Daoy (cell line): ENCODE results near the gene RAPGEF4. TPM values are rescaled to one million over a fixed set of nuclear protein-coding genes. Genes with fewer than 3 reads are reported as not detected.
A peak's percentile ranks its signal among the peaks of the same experiment; 100 is the strongest.

Experiments
- DNase-seq: peaks from one replicate; pipeline ENCODE4 v3.0.0-alpha.2; 2015; ENCODE audit warnings: low read depth
- total RNA-seq: library from RNA; depleted of rRNA; stranded (reverse); fragments of >200 nt; shearing (Covaris generic); gene quantifications from 2 replicates; pipeline ENCODE4 v1.2.3, GENCODE V29; 2014

RAPGEF4 gene
- total RNA-seq, 1 experiment from 2014 or later, result 0.51 TPM

DNA sequence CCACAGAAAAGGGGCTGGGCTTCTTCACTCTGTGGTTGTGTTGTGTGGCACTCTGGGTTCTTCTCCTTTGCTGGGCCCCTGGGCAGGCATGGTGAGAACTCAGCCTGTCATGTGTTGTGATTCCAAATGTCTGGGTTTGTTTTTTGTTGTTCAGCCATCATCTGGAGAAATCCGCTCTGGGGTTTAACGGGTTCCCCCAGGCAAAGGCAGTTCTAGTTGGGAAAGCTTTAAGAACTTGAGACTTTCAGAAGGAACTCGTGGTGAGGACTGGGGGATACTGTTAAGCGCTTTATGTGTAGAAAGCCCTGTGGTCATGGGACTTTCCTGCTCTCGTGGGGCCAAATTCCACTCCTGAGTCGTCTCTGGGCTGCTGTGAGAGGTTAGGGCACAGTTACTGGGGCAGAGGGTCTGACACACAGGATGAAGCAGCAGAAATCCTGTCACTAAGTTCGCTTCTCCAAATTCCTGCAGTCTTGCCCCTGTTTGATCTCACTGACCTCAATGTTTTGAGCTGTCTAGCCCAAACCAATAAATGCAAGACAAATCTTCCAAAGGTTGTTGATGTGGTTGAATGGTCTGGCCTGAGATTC lies 87.7 kb downstream of the RAPGEF4 start:
- DNase-seq, result no peak

DNA sequence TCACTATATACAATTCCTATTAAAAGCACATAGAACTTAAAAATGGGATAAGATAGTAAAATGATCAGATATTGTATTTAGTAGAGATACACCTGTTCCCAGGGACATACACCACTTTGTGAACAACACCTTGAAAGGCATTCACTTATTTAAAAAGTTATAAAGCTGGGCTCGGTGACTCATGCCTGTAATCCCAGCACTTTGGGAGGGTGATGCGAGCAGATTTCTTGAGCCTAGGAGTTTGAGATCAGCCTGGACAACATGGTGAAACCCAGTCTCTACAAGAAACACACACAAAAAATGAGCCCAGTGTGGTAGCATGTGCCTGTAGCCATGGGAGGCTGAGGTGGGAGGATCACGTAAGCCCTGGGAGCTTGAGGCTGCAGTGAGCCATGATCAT lies 90.9 kb downstream of the RAPGEF4 start:
- no peak for DNase-seq

DNA sequence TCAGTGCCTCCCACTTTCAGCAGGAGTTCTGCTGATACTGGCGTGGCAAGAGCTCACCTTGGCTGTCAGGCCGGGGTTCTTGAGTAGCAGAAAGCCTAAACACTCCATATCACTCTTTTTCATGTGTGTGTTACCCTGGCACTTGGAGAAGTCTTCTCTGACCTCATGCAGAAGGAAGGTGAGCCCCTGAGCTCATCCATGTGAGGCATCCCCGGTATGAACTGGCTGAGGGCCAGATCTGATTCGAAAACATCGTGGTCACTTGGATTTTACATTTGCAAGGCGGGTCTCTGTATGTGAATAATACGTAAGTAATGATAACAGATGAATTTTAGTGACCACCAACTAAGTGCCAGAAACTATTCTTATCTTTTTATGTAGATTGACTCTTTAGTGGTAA lies 93.6 kb downstream of the RAPGEF4 start:
- peak; percentile 78 for DNase-seq

DNA sequence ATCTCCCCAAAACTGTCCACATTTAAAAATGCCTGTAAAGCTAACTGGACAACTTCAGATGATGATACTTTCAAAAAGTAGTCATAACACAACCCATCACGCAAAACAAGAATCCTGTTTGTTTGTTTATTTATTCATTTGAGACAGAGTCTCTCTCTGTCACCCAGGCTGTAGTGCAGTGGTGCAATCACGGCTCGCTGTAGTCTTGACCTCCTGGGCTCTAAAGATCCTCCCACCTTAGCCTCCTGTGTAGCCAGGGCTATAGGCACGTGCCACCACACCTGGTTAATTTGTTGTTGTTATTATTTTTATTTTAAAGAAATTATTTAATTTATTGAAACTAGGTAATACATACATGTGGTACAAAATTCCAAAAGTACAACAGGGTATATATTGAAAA lies 94.8 kb downstream of the RAPGEF4 start:
- DNase-seq, result no peak

DNA sequence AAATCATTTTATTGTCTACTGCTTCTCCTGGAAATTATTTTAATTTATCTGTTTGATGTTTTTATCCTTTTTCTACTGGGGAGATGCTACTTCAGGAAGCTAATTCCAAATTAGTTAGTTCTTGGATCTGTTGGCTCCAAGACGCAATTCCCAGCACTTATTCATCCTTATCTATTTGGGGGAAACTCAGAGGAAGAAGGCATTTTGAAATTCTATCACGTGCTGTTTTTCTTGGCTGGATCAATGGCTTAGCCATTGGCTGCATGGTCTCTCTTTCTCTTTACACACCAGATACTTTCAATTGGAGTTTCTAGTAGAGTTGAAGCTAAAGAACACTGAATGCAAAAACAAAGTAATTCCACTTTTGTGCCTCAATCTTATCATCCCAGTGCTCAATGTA lies 98.3 kb downstream of the RAPGEF4 start:
- DNase-seq, result no peak

DNA sequence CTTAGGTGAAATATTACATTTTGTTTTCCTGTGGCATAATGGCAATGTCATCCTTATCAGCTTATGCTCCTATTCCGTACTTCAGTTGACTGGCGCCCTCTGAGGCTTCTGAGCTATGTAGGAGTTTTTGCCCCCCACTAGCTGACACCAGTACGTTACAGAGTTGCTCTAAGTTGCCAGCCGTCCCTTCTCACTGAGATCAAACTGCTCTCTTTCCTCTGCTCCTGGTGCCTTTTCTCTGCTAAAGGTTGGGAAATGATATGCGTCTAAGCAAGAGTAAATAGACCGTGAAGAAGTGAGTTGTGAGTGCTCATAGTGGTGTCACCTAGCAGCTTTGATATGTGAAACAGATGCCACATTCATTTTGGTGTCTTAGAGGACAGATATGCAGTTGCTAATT lies 99.2 kb downstream of the RAPGEF4 start:
- DNase-seq, result no peak

DNA sequence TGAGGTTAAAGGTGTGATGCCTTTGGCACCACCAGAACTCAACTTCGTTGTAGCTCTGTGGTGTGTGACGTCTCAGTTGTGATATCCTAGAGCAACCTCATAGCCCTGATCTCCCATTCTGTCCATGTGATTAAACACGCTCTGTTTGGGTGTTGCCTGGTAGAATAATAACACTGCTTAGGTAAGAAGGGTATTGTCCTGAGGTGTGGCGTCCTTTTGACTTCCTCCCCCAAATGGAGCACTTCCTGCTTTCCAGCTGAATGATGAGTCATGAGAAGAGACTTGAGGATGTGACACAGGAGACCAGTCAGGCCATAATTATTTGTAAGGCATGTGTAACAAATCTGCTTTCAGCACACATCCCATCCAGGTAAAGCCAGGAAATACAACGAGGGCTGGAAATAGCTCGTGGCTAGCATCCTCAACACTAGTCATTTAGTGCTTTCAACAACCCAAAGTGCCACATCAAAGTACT lies 100.7 kb downstream of the RAPGEF4 start:
- peak; percentile 82 for DNase-seq

DNA sequence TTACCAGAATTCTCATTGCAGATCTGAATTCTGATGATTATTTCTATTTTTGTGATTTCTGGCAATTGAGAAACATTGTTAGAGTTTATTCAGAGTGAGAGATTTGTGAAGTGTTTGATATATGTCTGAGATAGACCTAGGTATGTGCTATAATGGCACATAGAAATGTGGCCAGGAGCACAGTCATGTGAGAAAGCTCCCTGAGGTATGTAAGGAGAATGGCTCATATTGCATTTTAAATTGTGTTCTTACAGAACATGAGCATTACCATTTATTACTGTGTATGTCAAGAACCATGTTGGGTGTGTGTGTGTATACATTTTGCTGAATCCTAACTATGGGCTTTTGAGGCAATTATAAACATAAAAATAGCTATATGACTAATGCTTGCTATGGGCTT lies 101.2 kb downstream of the RAPGEF4 start:
- DNase-seq, result no peak

DNA sequence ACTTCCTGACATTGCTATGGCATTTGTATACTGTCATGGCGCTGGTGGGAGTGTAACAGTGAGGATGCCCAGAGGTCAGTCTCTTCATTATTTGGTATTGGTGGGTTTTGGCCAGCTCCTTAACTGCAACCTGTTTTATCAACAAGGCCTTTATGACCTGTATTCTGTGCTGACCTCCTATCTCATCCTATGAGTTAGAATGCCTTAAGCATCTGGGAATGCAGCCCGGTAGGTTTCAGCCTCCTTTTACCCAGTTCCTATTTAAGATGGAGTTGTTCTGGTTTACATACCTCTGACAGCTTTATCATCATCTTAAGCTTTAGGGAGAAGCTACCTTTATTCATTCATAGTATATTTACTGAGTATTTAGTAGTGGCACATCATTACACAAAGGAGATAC lies 103.8 kb downstream of the RAPGEF4 start:
- DNase-seq, result no peak

DNA sequence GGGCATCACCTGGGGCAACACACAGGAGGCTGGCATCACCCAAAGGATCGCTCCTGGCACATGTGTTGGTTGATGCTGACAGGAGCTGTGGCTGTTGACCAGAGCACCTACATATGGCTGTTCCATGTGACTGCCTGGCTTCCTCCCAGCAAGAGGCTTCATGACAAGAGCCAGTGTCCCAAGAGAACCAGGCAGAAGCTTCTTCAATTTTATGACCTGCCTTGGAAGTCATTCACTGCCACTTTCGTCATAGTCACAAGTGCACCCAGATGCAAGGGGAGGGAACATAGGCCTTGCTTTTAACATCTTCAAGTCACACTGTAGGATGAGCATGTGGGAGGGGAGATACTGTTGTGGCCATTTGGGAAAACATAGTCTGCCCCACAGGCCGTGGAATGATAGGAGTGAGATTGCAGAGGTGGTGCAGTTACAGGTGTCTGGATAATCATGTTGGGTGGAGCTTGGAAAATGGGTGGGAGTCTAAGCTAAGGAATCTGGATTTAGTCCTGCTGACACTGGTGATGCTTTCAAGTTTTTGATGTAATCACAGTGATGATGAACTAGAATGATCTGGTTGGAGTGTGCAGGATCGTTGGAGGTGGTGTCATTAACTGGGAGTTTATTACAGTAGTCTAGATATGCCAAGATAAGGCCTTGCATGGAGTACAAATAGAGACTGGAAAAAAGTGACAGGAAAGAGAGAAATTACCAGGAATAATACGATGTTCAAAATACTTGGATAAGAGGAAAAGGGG lies 107.0 kb downstream of the RAPGEF4 start:
- DNase-seq, result no peak

DNA sequence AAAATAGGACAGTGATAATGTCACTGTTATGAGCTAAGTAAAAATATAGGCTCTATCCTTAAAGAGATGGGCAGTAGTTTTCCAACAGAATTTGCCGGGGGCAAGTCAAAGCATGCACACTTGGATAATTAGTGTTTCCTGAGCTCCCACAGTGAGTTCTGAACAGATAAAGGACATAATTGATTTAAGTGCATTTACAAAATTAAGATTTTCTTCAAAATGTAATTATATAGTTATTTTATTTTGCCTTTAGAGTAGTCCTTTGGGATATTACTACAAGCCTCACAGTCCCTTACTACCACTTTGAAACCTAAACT lies 107.6 kb downstream of the RAPGEF4 start:
- no peak for DNase-seq

DNA sequence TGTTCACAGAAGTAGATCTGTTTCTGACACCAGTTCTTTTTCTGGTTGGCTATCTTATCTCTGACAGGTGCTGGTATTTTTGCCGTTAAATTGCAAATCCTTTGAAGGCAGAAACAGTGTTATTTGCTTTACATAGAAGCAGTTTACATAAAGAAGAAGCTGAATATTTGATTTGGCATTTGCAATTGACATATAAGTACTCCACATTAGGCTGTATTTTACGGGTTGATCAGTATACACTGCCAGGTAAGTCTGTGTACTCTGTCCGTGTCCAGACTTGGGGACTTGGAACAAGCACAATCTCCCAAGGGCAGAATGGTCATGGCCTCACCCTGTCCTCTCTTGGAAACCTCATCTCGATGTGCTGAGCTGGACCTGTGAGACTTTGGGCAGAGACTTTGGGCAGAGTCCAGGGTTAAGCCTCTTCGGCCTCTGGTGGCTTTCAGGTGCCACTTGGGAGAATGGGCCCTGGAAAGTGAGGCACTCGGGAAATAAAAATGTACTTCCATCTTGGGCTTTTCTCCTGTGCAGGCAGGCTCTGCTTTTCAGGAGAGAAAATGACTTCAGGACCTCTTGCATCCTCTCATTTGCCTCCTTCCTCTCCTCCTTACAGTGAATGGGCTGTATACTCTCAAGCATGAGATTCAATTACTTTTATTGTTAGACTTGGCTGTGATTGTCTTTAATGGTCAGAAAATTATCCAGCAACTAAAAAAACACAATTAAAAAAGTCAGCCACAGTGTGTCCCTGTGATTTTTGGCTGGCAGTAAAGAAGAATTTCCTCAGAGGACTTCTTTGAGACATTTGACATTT lies 108.5 kb downstream of the RAPGEF4 start:
- no peak for DNase-seq

DNA sequence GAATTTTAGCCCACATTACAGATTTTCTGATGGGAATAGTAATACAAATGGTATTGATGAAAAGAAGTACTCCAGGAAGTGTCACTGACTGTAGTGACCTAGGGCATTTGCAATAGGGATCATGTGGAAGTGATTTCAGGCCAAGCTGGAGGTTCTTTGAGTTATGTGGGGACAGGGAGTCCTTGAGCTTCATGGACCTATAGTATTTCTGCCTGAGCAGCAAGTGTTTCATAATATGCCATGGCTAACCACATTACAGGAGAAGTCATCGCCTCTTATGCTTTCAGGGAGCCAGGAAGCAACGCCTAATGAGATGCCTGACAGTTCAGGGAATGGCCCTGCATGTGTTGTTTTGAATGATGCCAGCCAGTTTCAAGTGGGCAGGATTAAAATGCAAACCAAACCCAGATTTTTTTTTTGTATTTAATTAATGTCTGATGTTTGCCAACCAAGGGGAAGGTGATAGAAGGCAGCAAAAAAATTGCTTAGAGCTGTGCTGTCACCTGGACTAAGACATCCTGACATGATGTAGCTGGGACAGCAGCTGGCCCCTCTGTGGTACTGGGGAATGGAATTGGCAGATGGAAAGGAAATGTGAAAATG lies 109.5 kb downstream of the RAPGEF4 start:
- no peak for DNase-seq

DNA sequence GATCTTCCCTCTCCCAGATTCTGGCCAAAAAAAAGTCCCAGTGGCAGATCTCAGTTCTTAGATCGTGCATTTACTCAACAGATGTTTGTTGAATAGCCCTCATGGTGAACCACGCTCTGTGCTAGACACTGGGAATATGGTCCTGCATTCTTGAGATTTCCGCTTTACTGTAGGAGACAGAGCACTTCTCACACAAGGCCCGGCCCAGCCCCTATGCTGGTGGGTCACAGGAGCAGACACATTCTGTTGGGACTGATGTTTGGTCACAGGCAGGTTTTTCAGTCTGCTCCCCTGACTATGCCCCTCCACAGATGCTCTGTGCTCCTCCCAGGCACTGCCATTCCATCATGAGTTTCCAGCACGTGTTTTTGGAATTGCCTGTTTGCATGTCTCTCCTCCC lies 110.9 kb downstream of the RAPGEF4 start:
- DNase-seq, result no peak

DNA sequence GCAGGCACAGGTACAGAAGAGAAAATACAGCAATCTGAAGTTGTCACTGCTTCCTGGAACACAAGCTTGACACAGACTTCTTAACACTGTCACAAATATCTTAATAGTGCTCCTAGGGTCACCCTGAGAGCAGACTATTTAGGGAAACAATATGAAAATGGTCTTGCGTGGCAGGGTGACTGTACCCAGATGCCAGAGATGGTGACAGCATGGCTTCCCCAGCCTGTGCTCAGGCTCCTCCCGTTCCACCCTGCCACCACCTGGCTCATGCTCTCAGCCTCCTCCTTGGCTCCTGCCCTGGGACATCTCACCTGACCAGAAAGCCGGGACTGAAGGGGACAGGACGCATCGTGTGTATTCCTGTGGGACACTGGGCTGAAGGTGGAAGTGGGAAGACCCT lies 111.5 kb downstream of the RAPGEF4 start:
- no peak for DNase-seq

DNA sequence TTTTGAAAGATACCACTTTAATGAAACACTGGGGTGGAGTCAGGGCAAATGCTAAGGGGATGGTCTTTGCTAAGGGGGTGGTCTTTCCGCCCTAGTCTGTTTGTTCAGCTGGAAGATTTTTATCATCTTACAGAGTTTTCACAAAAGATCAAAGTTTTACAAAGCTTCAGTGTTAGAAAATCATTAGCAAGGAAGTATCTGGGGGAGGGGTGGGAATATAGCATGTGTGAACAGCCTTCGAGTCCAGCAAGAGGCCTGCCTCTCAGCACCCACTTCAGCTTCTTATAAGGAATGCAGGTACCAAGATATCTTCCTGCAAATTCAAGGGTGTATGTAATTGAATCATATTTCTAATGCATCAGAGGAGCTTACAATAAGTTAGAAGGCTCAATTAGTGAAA lies 112.9 kb downstream of the RAPGEF4 start:
- DNase-seq, result no peak

DNA sequence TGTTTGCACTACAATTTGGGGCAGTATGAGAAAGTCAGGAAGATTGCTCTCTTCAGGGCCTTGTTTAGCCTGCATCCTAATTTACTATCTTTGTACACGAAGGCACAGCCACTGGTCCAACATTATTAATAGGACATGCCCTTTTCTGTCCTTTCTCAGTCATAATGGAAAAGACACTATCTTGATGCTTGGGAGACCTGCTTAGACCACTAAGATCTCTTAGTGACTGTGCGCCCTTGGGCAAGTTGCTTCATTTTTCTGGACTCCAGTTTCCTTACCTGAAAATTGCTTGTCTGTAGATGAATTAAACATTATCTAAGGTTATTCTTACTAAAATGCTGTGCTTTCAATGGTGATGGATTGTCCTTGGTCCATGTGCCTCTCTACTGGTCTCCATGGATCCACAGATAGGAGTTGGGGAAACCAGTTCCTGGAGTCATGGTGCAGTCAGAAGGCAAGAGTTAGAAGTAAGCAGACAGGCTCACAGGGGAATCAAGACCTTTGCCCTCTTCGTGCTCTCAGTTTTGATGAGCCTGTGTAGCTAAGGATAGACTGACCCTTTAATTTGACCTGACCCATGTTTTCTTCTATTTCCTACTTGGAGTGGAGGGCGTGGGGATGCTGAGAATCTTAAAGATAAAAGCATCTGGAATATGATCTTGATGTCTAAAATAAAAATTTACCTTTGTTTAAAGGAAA lies 114.0 kb downstream of the RAPGEF4 start:
- DNase-seq, result no peak

DNA sequence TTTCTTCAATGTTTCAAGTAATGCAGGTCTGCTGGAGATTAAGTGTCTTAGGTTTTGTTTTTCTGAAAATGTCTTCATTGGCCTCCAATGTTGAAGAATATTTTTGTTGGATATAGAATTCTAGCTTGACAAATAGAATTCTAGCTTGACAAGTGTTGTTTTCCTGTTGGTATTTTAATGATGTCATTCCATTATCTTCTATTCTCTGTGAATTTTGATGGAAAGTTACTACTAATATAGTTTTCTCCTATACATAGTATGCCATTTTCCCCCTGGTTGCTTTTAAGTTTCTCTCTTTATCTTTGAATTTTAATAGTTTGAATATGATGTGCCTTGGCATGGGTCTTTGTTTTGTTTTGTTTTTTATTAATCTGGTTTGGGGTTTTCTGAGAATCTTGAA lies 119.9 kb downstream of the RAPGEF4 start:
- no peak for DNase-seq

DNA sequence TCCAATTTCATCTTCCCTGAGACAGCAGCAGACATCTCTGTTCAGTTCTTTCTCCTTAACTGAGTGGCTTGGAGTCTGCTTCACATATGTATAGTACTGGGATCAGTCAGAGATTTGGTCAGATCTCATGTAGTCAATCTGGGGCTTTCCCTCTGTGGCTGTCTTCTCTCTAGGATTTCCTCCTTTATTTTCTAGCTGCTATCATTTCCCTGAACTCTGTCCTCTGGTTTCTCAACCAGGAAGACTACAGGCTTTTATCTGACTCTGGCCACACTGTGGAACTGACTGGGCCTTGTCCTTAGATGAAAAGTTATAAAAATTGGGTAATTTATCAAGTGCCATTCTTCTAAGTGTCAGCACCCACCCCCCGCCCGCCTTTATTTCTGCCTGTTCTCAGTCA lies 121.0 kb downstream of the RAPGEF4 start:
- no peak for DNase-seq

DNA sequence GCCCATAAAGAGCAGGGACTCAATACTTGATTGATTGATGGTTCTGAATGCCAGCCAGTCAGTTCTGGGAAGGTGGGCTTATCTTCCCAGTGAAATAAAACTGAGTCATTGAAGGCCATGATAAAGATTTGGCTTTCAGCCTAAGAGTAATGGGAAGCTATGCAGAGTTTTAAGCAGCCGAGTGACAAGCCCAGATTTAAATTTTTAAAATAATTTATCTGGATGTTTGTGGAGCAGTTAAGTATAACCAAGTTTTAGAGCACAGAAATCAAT lies 122.8 kb downstream of the RAPGEF4 start:
- no peak for DNase-seq

DNA sequence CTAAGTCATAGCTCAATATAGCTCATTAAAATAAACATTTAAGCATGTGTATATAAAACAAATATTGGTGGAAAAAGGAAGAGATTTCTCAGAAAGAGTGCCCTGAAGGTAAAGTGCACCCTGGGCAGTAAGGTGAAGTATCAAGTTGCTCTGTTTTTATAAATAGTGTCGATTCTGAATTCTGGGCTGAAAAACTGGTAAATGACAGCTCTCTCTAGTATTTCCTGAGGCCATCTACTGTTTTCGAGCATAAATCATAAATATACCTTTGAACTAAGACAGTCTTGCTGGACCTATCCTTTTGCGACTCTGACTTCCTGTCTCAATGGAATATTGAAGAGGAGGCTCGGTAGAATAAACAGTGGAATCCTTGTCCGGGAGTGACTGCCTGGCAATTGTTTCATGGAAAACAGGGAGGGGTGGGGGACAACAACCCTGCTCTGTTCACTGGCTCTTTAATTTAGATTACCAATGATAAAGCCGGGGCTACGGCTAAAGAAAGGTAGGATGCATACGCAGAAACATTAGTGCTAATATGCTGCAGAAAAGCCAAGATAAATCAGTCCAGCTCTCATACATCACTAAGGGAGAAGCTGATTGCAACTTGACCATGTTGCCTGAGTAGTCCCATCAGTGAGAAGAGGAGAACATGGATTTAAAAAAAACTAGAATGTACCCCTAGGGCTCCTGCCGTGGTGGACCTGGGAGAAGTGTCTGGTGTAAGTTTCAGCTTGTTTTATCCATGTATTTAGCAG lies 124.1 kb downstream of the RAPGEF4 start:
- DNase-seq, result no peak

DNA sequence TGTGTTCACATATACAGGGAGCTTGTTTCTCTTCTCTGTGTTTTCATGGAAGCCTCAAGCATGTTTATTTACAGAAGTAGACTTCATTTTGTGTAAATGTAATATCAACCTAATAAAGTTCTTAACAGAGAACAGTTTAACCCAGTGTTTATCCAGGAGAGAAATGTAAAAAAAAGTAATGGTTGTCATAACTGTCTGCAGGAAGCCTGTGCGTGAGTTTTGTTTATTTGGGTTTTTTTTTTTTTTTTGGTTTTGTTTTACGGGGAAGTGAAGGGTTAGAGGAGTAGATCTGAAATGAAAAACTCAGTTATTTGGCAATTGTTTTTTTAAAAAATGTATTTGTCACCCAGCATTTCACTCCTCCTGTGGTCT lies 124.7 kb downstream of the RAPGEF4 start:
- DNase-seq, result no peak
